Superior temporal gyrus (tissue), 1 donor: ENCODE measurements around the gene PAXIP1.

Experiments used
- DNase-seq: peaks from one replicate; pipeline ENCODE4 v3.0.0-alpha.2; 2016; ENCODE audit errors: extremely low spot score

The PAXIP1 gene

GRCh38 chr7:154911862-154912455 is 91.0 kb downstream of the PAXIP1 start:
- no peak for DNase-seq

DNA sequence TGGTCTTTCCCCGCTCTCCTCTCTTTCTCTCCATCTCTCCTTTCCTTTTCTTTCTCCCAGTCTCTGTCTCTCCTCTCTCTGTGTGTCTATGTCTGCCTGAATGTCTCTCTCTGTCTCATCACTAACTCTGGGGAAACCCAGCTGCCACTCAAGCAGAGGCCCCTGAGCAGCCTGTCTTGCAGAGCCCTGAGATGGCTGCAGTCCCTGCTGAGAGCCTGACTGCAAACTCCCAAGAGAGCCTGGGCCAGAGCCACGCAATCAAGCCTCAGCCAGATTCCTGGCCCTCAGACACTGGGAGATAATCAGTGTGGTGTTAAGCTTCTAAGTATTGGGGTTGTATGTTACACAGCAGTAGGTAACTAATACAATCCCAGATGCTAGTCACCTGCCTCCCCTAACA is 91.5 kb downstream of the PAXIP1 start:
- no peak for DNase-seq

DNA sequence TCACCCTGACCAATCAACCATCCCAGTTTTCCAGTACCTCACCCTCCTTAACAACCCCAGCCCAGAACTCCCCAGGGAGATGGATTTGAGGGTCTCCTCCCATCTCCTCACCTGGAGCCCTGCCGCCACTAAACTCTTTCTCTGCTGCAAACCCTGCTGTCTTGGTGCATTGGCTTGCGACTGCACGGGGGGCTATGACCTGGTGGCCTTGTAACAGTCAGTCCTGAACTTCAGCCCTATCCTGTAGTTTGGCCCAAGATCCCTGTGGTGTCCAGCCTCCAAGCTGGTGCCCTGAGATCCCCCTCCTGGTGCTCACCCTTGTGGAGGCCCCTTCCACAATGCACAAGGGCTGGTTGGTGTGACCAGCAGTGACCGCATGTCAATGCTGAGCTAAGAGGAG is 91.9 kb downstream of the PAXIP1 start:
- no peak for DNase-seq

DNA sequence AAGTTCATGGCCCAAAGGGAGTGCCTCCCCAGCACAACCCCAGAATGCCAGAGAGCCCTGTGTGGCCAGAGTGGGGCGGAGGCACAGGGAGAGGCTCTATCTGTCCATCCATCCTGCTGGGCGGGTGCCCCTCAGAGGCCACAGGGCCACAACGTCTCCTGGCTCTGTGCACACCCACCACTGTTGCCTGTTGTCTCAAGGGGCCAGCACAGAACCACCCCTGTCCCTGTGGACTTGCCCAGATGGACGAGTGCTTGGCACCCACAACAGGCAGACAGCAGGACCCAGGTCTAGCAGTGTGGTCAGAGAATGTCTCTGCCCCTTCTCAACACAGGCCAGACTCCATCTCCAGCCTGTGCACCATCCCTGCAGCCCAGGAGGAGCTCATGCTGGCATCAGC is 92.8 kb downstream of the PAXIP1 start:
- no peak for DNase-seq

DNA sequence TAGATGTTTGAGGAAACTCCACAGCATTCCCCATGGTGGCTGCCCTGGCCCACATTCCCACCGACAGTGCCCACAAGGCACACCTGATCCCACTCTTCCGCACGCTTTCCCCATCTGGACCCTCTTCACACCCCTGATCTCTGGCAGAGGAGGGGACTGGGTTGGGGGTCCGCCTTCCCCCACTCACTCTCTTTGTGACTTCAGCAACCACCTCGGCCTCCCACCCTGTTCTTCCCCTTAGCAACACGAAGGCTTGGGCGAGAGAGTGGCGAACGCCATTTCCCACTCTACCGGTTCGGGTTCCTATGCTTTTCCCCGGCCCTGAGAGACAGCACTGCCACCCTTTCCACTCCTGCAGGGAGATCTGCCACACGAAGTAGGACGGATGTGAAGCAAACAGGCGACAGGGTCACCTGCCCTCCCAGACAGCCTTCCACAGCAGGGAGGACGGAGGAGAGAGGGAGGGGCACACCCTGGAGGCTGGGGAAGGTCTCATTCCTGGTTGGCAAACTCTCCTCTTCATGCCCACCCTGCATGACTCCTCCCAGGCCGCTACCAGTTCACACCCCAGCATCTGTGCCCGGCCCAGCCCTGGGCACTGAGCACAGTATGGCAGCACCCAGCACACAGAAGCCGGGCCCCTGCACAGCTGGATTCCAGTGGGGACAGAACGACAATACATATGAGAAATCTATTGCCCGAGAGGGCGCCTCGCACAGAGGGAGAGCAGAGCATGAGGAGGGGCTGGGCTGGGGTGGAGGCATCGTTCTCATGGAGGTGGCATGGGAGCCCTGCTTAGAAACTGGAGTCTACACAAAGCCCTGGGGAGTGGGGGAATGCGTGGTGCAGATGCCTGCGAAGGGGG is 93.5 kb downstream of the PAXIP1 start:
- DNase-seq, result no peak

GRCh38 chr7:154907651-154908620 is 95.0 kb downstream of the PAXIP1 start:
- DNase-seq, result no peak

DNA sequence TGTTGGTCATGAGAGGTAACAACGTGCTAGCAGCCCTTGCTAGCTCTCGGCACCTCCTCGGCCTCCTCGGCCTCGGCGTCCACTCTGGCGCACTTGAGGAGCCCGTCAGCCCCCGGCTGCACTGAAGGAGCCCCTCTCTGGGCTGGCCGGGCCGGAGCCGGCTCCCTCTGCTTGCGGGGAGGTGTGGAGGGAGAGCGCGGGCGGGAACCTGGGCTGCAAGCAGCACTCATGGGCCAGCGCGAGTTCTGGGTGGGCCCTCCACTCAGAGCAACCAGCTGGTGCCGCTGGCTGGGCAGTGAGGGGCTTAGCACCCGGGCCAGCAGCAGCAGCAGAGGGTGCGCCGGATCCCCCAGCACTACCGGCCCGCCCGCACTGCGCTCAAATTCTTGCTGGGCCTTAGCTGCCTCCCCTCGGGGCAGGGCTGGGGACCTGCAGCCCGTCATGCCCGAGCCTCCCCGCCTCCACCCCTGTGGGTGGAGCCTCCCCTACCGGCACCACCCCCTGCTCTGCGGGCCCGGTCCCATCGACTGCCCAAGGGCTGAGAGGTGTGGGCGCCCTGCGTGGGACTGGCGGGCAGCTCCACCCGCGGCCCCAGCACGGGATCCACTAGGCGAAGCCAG is 96.1 kb downstream of the PAXIP1 start:
- DNase-seq, result no peak

DNA sequence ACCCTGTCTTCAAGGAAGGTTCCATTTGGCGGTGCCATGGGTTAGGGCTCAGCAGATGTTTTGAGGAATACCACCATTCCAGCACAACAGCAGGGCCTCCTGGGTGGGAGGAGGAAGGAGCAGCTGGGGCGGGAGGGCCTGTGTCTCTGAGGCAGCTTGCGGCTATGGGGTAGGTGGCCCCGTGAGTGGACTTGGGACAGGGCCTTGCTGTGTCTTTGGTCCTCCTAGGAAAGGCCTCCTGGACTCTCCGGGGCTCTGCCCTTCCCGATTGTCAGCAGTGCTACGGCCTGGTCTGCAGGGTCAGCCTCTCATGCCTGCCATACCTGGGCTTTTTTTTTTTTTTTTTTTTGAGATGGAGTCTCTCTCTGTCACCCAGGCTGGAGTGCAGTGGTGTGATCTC is 96.7 kb downstream of the PAXIP1 start:
- no peak for DNase-seq

- DNase-seq, result no peak
Measured at GRCh38 chr7:154905615-154906014, 97.3 kb downstream of the PAXIP1 start.

- no peak for DNase-seq
Measured at GRCh38 chr7:154905146-154905545, 97.8 kb downstream of the PAXIP1 start.

DNA sequence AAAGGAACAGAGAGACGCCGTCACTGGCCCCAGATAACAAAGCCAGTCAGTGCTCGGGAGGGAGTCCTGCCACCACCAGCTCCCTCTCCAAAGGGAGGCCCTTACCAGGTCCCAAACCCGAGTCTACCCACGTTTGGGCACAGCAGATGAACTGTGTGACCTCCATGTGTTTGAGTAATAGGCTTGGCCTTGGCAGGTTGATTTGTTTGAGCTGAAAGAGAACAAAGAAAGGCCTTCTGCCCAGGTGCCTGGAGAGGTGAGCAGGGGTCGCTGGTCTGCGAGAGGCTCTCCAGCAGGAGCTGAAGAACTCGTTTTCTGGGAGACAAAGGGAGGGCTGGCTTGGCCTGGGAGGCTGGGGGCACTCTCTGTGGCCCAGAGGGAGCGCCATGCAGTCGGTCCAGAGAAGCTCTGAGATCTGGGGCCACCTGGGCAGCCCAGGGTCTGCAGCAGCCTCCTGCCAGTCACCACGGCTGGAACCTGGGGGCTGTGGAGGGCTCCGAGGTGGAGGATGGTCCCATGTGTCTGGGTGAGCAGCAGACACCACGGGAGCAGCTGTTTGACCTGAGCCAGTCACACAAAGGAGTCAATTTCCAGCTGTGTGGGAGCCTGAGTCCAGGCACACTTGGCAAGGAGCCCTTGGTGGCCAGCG is 99.7 kb downstream of the PAXIP1 start:
- DNase-seq, result no peak

DNA sequence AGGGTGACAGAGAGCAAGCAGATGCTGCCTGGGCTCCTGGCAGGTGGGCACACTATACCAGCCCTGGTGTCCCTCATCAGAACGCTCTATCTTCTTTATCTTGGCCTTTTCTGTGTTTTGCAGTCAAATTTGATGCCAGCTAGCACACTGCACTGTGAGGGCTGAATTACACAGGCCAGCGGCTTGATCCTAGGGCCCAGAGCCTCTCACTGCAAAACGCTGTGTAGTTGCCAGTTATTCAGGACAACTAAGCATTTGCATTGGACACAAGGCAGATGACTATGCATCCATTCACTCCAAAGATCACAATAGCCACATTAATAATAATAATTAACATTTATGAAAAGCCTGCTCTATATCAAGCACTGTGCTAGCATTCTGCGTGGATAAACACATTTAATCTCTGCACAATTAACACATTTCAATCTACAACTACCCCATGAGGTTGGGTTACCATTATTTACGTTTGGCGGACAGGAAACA is 100.3 kb downstream of the PAXIP1 start:
- peak; percentile 80 for DNase-seq

GRCh38 chr7:154899862-154900261 is 103.1 kb downstream of the PAXIP1 start:
- DNase-seq, result no peak

- no peak for DNase-seq
Measured at GRCh38 chr7:154898973-154899855, 103.7 kb downstream of the PAXIP1 start.

DNA sequence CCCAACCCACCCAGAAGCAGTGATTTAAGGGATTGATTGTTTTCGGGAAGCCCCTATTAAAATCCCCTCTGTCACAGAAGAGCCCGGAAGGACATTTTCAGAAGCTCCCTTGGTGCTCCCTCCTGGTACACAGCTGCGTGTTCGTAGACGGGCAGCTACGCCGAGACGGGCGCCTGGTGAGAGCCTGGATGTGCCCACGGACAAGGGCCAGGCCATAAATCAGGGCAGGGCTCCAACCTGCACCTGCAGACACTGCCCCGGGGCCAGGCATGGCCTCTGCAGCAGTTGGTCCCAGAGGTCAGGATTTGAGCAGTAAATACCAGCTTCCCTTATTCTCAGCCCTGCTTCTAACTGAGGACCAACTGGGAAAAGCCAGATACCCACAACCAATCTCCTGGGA is 106.8 kb downstream of the PAXIP1 start:
- no peak for DNase-seq
